Neural cell (in vitro differentiated cells): Measurements from ENCODE around the gene PEMT. TPM values are rescaled to one million over a fixed set of nuclear protein-coding genes. Genes with fewer than 3 reads are reported as not detected.
"Not testable (repeated sequence)": the region's sequence is repeated elsewhere in the genome, so short reads cannot be mapped to it uniquely, and the experiment has no call there.

Experiments
- H2AFZ ChIP-seq: fragments of 200-600, 300-800 bp; sonication (generic), shearing (Covaris generic); 2 replicates; pipeline ENCODE4 v1.6.0; 2014; ENCODE audit warnings: low read depth, mild to moderate bottlenecking, antibody characterized with exemption, low read length, moderate library complexity
- H3F3A ChIP-seq: fragments of 200-600 bp; shearing (Covaris generic); 2 replicates; pipeline ENCODE4 v1.6.1; 2016; ENCODE audit warnings: mild to moderate bottlenecking, moderate library complexity, mixed read lengths, antibody characterized with exemption, low read length; ENCODE audit not compliant: insufficient read depth, poor library complexity, severe bottlenecking
- H3K27ac ChIP-seq: fragments of 200-600, 300-800 bp; sonication (generic), shearing (Covaris generic); 2 replicates; pipeline ENCODE4 v1.5.1; 2014; ENCODE audit warnings: mild to moderate bottlenecking, low read length, moderate library complexity
- H3K27me3 ChIP-seq: fragments of 300-800, 200-600 bp; sonication (generic), shearing (Covaris generic); 2 replicates; pipeline ENCODE4 v1.6.0; 2014; ENCODE audit warnings: mild to moderate bottlenecking, low read depth, low read length, moderate library complexity; ENCODE audit not compliant: insufficient read depth
- H3K36me3 ChIP-seq: fragments of 300-800, 200-600 bp; sonication (generic), shearing (Covaris generic); 2 replicates; pipeline ENCODE4 v1.5.1; 2014; ENCODE audit warnings: mild to moderate bottlenecking, antibody characterized with exemption, low read length, moderate library complexity; ENCODE audit not compliant: insufficient read depth
- H3K4me2 ChIP-seq: fragments of 300-800, 200-600 bp; sonication (generic), shearing (Covaris generic); 2 replicates; pipeline ENCODE4 v1.6.0; 2014; ENCODE audit warnings: mild to moderate bottlenecking, low read length
- H3K4me3 ChIP-seq: fragments of 300-800, 200-600 bp; sonication (generic), shearing (Covaris generic); 2 replicates; pipeline ENCODE4 v1.5.1; 2014; ENCODE audit warnings: mild to moderate bottlenecking, low read length, moderate library complexity
- H3K79me2 ChIP-seq: fragments of 200-600 bp; shearing (Covaris generic); replicated peaks from 2 replicates; pipeline ENCODE4 v1.6.0; 2014; ENCODE audit warnings: mild to moderate bottlenecking, low read length, moderate library complexity; ENCODE audit not compliant: insufficient read depth
- H3K9ac ChIP-seq: fragments of 300-800, 200-600 bp; sonication (generic), shearing (Covaris generic); 2 replicates; pipeline ENCODE4 v1.6.1; 2016; ENCODE audit warnings: mild to moderate bottlenecking, low read length, mixed read lengths
- H3K9me2 ChIP-seq: fragments of 200-600 bp; shearing (Covaris generic); 2 replicates; pipeline ENCODE4 v1.6.1; 2016; ENCODE audit warnings: mild to moderate bottlenecking, low read length, mixed read lengths; ENCODE audit not compliant: insufficient read depth
- H3K9me3 ChIP-seq: fragments of 200-600, 300-800 bp; sonication (generic), shearing (Covaris generic); 2 replicates; pipeline ENCODE4 v1.6.1; 2016; ENCODE audit warnings: mild to moderate bottlenecking, mixed run types, low read length, moderate library complexity, mixed read lengths
- H4K20me1 ChIP-seq: fragments of 200-600 bp; shearing (Covaris generic); 2 replicates; pipeline ENCODE4 v1.6.1; 2016; ENCODE audit warnings: mild to moderate bottlenecking, mixed run types; ENCODE audit not compliant: insufficient read depth
- EP300 ChIP-seq: fragments of 450-650 bp; conservative IDR thresholded peaks from 2 replicates; pipeline ENCODE4 v1.6.1; 2014; ENCODE audit warnings: antibody characterized with exemption, mild to moderate bottlenecking, moderate library complexity; ENCODE audit not compliant: poor library complexity, severe bottlenecking
- EZH2 ChIP-seq: fragments of 200-600, 300-800 bp; shearing (Covaris generic), sonication (generic); IDR thresholded peaks from 2 replicates; pipeline ENCODE4 v1.6.1; 2014; ENCODE audit warnings: antibody characterized with exemption, low read length, borderline replicate concordance, mild to moderate bottlenecking; ENCODE audit not compliant: insufficient read depth, poor library complexity, severe bottlenecking
- MXI1 ChIP-seq: fragments of 450-650 bp; conservative IDR thresholded peaks from 2 replicates; pipeline ENCODE4 v1.6.1; 2014; ENCODE audit warnings: antibody characterized with exemption, mild to moderate bottlenecking; ENCODE audit not compliant: poor library complexity, severe bottlenecking
- POLR2AphosphoS5 ChIP-seq: IDR thresholded peaks from 2 replicates; pipeline ENCODE4 v1.6.1; 2012
- RAD21 ChIP-seq: fragments of 450-650 bp; conservative IDR thresholded peaks from 2 replicates; pipeline ENCODE4 v1.6.1; 2014; ENCODE audit warnings: antibody characterized with exemption, mild to moderate bottlenecking, moderate library complexity
- SMC3 ChIP-seq: fragments of 450-650 bp; conservative IDR thresholded peaks from 2 replicates; pipeline ENCODE4 v1.6.1; 2014; ENCODE audit warnings: antibody characterized with exemption, mild to moderate bottlenecking, moderate library complexity; ENCODE audit not compliant: poor library complexity
- TAF1 ChIP-seq: IDR thresholded peaks from 2 replicates; pipeline ENCODE4 v1.6.1; 2012; ENCODE audit warnings: low read depth
- polyA plus RNA-seq: library from polyadenylated mRNA; depleted of rRNA; stranded (reverse); fragments of >200 nt; gene quantifications from 2 replicates; pipeline ENCODE4 v1.2.3, GENCODE V29; 2014
- TF ChIP-seq, protein P1 (sequence below): IDR thresholded peaks from 2 replicates; pipeline ENCODE4 v1.6.1; 2012; ENCODE audit warnings: borderline replicate concordance
- TF ChIP-seq, protein P2 (sequence below): fragments of 450-650 bp; IDR thresholded peaks from 2 replicates; pipeline ENCODE4 v1.5.1; 2014; ENCODE audit warnings: antibody characterized with exemption, mild to moderate bottlenecking, moderate library complexity; ENCODE audit not compliant: poor library complexity, severe bottlenecking

PEMT gene
- polyA plus RNA-seq, 1 donor from 2014 or later = 71.7 TPM

DNA sequence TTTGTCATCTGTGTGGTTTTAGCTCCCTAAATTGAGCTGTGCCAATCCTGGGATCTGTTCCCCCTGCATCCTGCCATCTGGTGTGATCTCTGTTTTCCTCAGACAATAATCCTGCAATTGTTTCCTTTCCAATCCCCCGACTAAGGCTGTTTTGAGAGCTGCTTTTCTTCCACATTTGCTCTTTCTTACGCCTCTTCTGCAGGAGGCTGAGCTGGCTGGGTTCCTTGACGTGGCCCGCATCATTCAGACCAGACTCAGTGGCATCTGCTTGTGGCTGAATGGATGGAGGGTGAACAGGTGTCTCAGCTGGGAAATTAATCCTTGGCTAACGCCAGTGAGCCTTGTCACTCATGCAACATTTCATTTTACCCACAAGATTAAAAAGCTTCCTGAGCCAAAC is 124.5 kb downstream of the PEMT start:
- Histone ChIP-seq H3K27ac (no peak overlapping the region), H3K9ac (no peak overlapping the region), H3K9me2 (no peaks in the 10 kb centered on the region), H3F3A (no peaks in the 10 kb centered on the region), H2AFZ (no peak overlapping the region), H4K20me1 (no peaks in the 10 kb centered on the region), H3K36me3 (no peaks in the 10 kb centered on the region), H3K9me3 (no peaks in the 10 kb centered on the region), H3K27me3 (no peaks in the 10 kb centered on the region), H3K4me2 (no peak overlapping the region), H3K79me2 (no peaks in the 10 kb centered on the region), H3K4me3 (no peak overlapping the region)
- TF ChIP-seq POLR2AphosphoS5 (no peak), EZH2 (no peak), RAD21 (no peak), EP300 (no peak), SMC3 (no peak), TAF1 (no peak), MXI1 (no peak)
- TF ChIP-seq, protein P1, sequence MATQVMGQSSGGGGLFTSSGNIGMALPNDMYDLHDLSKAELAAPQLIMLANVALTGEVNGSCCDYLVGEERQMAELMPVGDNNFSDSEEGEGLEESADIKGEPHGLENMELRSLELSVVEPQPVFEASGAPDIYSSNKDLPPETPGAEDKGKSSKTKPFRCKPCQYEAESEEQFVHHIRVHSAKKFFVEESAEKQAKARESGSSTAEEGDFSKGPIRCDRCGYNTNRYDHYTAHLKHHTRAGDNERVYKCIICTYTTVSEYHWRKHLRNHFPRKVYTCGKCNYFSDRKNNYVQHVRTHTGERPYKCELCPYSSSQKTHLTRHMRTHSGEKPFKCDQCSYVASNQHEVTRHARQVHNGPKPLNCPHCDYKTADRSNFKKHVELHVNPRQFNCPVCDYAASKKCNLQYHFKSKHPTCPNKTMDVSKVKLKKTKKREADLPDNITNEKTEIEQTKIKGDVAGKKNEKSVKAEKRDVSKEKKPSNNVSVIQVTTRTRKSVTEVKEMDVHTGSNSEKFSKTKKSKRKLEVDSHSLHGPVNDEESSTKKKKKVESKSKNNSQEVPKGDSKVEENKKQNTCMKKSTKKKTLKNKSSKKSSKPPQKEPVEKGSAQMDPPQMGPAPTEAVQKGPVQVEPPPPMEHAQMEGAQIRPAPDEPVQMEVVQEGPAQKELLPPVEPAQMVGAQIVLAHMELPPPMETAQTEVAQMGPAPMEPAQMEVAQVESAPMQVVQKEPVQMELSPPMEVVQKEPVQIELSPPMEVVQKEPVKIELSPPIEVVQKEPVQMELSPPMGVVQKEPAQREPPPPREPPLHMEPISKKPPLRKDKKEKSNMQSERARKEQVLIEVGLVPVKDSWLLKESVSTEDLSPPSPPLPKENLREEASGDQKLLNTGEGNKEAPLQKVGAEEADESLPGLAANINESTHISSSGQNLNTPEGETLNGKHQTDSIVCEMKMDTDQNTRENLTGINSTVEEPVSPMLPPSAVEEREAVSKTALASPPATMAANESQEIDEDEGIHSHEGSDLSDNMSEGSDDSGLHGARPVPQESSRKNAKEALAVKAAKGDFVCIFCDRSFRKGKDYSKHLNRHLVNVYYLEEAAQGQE = no peak
- TF ChIP-seq, protein P2, sequence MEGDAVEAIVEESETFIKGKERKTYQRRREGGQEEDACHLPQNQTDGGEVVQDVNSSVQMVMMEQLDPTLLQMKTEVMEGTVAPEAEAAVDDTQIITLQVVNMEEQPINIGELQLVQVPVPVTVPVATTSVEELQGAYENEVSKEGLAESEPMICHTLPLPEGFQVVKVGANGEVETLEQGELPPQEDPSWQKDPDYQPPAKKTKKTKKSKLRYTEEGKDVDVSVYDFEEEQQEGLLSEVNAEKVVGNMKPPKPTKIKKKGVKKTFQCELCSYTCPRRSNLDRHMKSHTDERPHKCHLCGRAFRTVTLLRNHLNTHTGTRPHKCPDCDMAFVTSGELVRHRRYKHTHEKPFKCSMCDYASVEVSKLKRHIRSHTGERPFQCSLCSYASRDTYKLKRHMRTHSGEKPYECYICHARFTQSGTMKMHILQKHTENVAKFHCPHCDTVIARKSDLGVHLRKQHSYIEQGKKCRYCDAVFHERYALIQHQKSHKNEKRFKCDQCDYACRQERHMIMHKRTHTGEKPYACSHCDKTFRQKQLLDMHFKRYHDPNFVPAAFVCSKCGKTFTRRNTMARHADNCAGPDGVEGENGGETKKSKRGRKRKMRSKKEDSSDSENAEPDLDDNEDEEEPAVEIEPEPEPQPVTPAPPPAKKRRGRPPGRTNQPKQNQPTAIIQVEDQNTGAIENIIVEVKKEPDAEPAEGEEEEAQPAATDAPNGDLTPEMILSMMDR = no peak

DNA sequence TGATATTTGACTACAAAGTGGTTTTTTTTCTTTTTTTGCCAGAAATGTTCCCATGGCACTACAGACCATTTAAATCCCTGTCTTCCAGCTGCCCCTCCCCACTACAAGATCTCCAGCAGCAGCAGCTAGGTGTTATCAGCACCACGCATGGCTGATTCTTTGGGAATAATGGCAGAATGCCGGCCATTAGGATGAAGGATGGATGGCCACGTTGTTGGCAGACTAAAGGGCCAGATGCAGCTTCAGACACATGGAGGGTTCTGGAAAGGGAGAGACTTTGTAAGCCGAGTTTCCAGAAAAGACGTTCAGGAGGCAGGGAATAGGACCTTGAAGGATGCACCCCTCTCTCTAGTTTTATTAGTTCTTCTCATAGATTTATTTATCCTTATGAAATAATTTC is 125.0 kb downstream of the PEMT start:
- Histone ChIP-seq H3K4me2 (no peak overlapping the region), H3K9me2 (no peaks in the 10 kb centered on the region), H3K4me3 (no peak overlapping the region), H4K20me1 (no peaks in the 10 kb centered on the region), H3K36me3 (no peaks in the 10 kb centered on the region), H3K79me2 (no peaks in the 10 kb centered on the region), H3K9me3 (no peaks in the 10 kb centered on the region), H3F3A (no peaks in the 10 kb centered on the region), H3K27ac (no peak overlapping the region), H3K27me3 (no peaks in the 10 kb centered on the region), H3K9ac (no peak overlapping the region), H2AFZ (no peak overlapping the region)
- TF ChIP-seq EZH2 = no peak
- TF ChIP-seq, protein P1 = no peak

DNA sequence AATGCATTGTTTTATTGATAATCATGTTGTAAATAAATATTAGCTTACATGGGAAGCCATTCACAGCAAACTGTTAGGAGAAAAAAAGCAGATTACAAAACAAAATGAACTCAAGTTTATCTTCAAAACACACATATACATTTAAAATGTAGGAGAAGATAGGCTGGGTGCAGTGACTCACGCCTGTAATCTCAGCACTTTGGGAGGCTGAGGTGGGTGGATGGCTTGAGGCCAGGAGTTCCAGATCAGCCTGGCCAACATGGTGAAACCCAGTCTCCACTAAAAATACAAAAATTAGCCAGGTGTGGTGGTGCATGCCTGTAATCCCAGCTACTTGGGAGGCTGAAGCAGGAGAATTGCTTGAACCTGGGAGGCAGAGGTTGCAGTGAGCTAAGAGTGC is 125.6 kb downstream of the PEMT start:
- H3K9ac ChIP-seq, H3K27ac ChIP-seq, H3K4me3 ChIP-seq, H3K79me2 ChIP-seq, H3K27me3 ChIP-seq, H4K20me1 ChIP-seq, H2AFZ ChIP-seq, H3K9me3 ChIP-seq, H3K36me3 ChIP-seq, H3F3A ChIP-seq, H3K4me2 ChIP-seq, H3K9me2 ChIP-seq: not testable (repeated sequence)
